Chondrocyte (in vitro differentiated cells): ENCODE results near the gene SHC3. TPM values are rescaled to one million over a fixed set of nuclear protein-coding genes. Genes with fewer than 3 reads are reported as not detected.
A peak's percentile ranks its signal among the peaks of the same experiment; 100 is the strongest.

Experiments used
- DNase-seq: peaks from one replicate; pipeline ENCODE4 v3.0.0; 2021; ENCODE audit warnings: mixed read lengths, low spot score
- H3K27ac Mint-ChIP-seq: one replicate; pipeline ENCODE4 v1.8.0; 2021; ENCODE audit warnings: mild to moderate bottlenecking, moderate library complexity, mixed read lengths; ENCODE audit not compliant: unreplicated experiment
- H3K27me3 Mint-ChIP-seq: 2 replicates; pipeline ENCODE4 v1.8.0; 2021; ENCODE audit warnings: low read depth, mixed read lengths
- H3K36me3 Mint-ChIP-seq: 2 replicates; pipeline ENCODE4 v1.8.0; 2021; ENCODE audit warnings: low read depth, mixed read lengths
- H3K4me1 Mint-ChIP-seq: 2 replicates; pipeline ENCODE4 v1.8.0; 2021; ENCODE audit warnings: low read depth, mild to moderate bottlenecking, mixed read lengths
- H3K4me3 Mint-ChIP-seq: one replicate; pipeline ENCODE4 v1.8.0; 2021; ENCODE audit warnings: mild to moderate bottlenecking, moderate library complexity, mixed read lengths; ENCODE audit not compliant: unreplicated experiment
- H3K9me3 Mint-ChIP-seq: 2 replicates; pipeline ENCODE4 v1.8.0; 2021; ENCODE audit warnings: low read depth, mixed read lengths
- CTCF ChIP-seq: fragments of 200-600 bp; sonication (generic); IDR thresholded peaks from 2 replicates; pipeline ENCODE4 v1.5.0; 2021; ENCODE audit warnings: antibody characterized with exemption, mild to moderate bottlenecking, moderate library complexity
- total RNA-seq: library from RNA; stranded (reverse); gene quantifications from 3 replicates; pipeline ENCODE4 v1.2.1, GENCODE V29; 2021

SHC3 gene
- total RNA-seq, 1 donor from 2014 or later = 0.30 TPM

- Mint-ChIP-seq H3K36me3 (no peaks in the 10 kb centered on the region), H3K4me3 (no peak overlapping the region), H3K27me3 (peaks cover 19% of the 10 kb centered on the region), H3K9me3 (no peaks in the 10 kb centered on the region), H3K27ac (no peak overlapping the region), H3K4me1 (no peaks in the 10 kb centered on the region)
- DNase-seq = no peak
- no peak for TF ChIP-seq CTCF
These were observed 7.4 kb upstream of the SHC3 start for GRCh38 chr9:89185980-89186379.

GRCh38 chr9:89183146-89183545, 4.5 kb upstream of the SHC3 start:
- DNase-seq = no peak
- Mint-ChIP-seq H3K36me3 (no peaks in the 10 kb centered on the region), H3K4me3 (no peak overlapping the region), H3K27me3 (peaks cover 17% of the 10 kb centered on the region), H3K27ac (no peak overlapping the region), H3K9me3 (no peaks in the 10 kb centered on the region), H3K4me1 (peaks cover 24% of the 10 kb centered on the region)
- TF ChIP-seq CTCF = no peak

- peaks cover 18% of the 10 kb centered on the region for H3K27me3 Mint-ChIP-seq
- no peak for TF ChIP-seq CTCF
- peaks cover 26% of the 10 kb centered on the region for H3K4me1 Mint-ChIP-seq
- no peak for DNase-seq
- no peaks in the 10 kb centered on the region for H3K9me3 Mint-ChIP-seq
- no peak overlapping the region for H3K4me3 Mint-ChIP-seq
- no peaks in the 10 kb centered on the region for H3K36me3 Mint-ChIP-seq
- no peak overlapping the region for H3K27ac Mint-ChIP-seq
These were observed 3.8 kb upstream of the SHC3 start for GRCh38 chr9:89182369-89182768.

GRCh38 chr9:89179895-89180734, 1.5 kb upstream of the SHC3 start:
- no peaks in the 10 kb centered on the region for H3K9me3 Mint-ChIP-seq
- peaks cover 33% of the 10 kb centered on the region for H3K4me1 Mint-ChIP-seq
- H3K36me3 Mint-ChIP-seq = no peaks in the 10 kb centered on the region
- DNase-seq = no peak
- no peak for TF ChIP-seq CTCF
- peak overlapping the region; percentile 69 for H3K4me3 Mint-ChIP-seq
- H3K27ac Mint-ChIP-seq = peak overlapping the region; percentile 89
- peaks cover 39% of the 10 kb centered on the region for H3K27me3 Mint-ChIP-seq

GRCh38 chr9:89179540-89179894, 899 bp upstream of the SHC3 start:
- Mint-ChIP-seq H3K27ac (peak overlapping the region; percentile 89), H3K9me3 (no peaks in the 10 kb centered on the region), H3K36me3 (no peaks in the 10 kb centered on the region), H3K4me1 (peaks cover 33% of the 10 kb centered on the region), H3K27me3 (peaks cover 42% of the 10 kb centered on the region), H3K4me3 (peak overlapping the region; percentile 69)
- no peak for DNase-seq
- peak; percentile 18 for TF ChIP-seq CTCF
